OCI-LY7 (cell line): ENCODE data around the gene OPCML.

Source experiments
- EZH2phosphoT487 ChIP-seq: fragments of 200-600 bp; sonication (generic); IDR thresholded peaks from 2 replicates; pipeline ENCODE4 v1.6.1; 2018; ENCODE audit warnings: low read depth, borderline replicate concordance, mild to moderate bottlenecking, mixed run types, antibody characterized with exemption, low read length, moderate library complexity, mixed read lengths
- TF ChIP-seq, protein P1 (sequence below): fragments of 200-600 bp; sonication (generic); conservative IDR thresholded peaks from 2 replicates; pipeline ENCODE4 v1.5.1; 2014; ENCODE audit warnings: mild to moderate bottlenecking, antibody characterized with exemption, low read length, moderate library complexity, mixed read lengths

DNA sequence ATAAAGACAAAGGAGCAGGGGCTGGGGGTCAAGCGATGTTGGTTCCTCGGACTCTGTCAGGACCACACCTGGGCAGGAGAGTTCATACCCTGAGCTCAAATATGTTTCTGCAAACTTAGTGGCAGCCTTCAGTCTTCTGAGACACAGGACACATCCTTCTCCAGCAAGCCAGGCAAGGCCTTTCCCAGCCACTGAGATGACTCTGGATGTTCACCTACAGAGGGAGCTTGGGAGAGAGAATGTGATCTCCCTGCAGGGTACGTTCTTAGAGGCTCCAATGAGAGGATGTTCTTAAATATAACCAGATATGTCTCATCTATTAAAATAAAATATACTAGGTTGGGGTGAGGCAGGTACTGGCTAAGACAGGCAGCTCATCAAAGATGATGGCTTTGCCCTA, 461.5 kb downstream of the OPCML start:
- TF ChIP-seq, protein P1, sequence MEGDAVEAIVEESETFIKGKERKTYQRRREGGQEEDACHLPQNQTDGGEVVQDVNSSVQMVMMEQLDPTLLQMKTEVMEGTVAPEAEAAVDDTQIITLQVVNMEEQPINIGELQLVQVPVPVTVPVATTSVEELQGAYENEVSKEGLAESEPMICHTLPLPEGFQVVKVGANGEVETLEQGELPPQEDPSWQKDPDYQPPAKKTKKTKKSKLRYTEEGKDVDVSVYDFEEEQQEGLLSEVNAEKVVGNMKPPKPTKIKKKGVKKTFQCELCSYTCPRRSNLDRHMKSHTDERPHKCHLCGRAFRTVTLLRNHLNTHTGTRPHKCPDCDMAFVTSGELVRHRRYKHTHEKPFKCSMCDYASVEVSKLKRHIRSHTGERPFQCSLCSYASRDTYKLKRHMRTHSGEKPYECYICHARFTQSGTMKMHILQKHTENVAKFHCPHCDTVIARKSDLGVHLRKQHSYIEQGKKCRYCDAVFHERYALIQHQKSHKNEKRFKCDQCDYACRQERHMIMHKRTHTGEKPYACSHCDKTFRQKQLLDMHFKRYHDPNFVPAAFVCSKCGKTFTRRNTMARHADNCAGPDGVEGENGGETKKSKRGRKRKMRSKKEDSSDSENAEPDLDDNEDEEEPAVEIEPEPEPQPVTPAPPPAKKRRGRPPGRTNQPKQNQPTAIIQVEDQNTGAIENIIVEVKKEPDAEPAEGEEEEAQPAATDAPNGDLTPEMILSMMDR: no peak
- no peak for TF ChIP-seq EZH2phosphoT487
